HG03064 (cell line): ENCODE data around the gene CD3G.

Source experiments
- ATAC-seq: cut with Tn5 transposase; IDR thresholded peaks from one replicate; pipeline ENCODE4 v1.9.1; 2021; ENCODE audit warnings: low read depth; ENCODE audit not compliant: unreplicated experiment

The CD3G gene

DNA sequence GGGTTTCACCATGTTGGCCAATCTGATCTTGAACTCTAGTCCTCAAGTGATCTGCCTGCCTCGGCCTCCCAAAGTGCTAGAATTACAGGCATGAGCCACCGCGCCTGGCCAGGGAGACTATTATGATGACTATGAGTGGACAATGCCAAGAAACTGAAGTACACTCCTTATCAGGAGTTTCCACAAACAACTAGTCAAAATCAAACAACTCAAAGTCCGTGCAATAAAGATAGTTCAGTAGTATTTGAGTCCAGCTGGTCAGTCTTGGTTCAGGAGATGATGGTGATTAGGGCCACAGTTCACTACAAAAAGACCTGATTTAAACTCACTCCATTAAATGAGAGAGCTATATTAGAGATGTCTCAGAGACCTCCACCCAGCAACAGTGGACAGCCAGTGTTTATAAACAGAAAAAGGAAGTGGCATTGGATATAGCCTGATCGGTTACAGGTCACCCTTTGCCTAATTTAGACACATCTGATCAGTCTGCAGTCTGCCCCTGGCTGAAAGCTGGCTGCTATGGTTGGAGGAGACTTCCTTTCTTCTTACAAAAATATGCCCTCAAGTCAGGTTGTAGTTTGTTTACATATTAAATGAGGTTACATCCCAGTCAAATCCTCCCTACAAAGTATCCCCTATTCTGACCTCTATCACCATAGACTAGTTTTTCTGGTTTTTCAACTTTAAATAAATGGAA lies 22.6 kb upstream of the CD3G start:
- ATAC-seq, result no peak

DNA sequence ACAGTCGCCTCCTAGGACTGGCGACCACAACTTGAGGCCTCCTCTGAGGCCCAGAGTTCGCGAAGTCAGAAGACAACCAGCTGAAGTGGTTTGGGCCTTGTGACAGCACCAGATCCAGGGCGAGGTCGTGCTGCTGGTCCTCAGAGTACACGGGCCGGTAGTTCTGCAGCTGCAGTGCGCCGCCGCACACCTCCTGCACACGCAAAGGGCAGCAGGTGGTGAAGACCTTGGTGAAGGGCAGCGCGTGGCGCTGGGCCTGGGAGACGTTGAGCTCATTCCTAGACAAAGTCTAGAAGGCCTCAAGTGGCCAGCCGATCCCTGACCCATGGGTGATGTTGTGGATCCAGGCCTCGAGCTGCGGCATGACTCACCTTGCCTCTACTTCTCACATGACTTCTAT lies 21.4 kb upstream of the CD3G start:
- no peak for ATAC-seq

DNA sequence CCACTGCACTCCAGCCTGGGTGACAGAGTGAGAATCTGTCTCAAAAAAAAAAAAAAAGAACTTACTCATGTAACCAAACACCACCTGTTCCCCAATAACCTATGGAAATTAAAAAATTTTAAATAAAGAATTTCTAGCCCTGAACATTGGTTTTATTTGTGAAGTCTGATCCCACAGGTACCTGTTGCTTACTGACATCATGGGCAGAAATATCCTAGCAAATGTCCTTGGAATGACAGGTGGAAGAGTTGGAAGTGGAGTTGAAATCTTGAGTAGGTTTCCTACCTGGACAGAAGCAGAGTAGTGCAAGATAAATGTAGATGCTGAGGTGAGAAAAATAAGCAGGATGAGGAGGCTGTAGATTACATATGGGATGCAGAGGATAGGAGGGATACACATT lies 18.9 kb upstream of the CD3G start:
- no peak for ATAC-seq

DNA sequence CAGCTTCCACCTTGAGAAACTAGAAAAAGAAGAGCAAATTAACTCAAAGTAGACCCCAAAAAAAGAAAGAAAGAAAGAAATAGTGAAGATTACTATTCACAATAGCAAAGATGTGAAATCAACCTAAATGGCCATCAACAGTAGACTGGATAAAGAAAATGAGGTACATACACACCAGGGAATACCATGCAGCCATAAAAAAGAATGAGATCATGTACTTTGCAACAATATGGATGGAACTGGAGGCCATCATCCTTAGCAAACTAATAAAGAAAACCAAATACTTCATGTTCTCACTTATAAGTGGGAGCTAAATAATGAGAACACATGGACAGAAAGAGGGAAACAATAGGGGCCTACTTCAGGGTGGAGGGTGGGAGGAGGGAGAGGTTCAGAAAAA lies 15.4 kb upstream of the CD3G start:
- no peak for ATAC-seq

DNA sequence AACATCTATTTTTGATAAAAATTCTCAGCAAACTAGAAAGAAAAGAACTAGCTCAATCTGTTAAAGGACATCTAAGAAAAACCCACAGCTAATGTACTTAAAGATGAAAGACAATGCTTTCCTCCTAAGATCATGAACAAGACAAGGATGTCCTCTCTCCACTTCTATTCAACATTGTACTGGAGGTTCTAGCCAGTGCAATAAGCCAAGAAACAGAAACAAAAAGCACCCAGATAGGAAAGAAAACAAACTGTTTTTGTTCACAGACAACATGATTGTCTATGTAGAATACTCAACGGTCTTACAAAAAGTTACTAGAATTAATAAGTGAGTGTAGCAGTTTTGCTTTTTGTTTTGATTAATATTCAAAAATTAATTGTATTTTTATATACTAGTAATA lies 9.4 kb upstream of the CD3G start:
- ATAC-seq, result no peak

DNA sequence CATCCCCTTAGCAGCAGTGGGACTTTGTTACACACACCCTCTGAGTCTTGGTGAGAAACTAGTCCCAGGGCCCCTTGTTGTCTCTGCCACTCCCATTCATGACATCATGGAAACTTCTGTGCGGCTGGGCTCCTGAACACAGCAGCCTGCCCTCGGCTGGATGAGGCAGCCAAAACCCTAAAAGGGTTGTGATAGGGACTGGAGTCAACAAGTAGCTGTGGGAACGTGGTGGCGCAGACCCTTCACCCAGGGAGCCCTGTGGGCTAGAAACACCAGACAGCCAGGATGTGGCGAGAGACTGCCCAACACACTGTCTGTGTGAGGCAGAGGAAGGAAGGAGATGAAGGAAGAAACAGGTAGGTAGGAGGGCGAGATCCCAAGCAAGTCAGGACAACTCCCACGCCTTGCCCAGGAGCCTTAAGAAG lies 5.5 kb upstream of the CD3G start:
- no peak for ATAC-seq

DNA sequence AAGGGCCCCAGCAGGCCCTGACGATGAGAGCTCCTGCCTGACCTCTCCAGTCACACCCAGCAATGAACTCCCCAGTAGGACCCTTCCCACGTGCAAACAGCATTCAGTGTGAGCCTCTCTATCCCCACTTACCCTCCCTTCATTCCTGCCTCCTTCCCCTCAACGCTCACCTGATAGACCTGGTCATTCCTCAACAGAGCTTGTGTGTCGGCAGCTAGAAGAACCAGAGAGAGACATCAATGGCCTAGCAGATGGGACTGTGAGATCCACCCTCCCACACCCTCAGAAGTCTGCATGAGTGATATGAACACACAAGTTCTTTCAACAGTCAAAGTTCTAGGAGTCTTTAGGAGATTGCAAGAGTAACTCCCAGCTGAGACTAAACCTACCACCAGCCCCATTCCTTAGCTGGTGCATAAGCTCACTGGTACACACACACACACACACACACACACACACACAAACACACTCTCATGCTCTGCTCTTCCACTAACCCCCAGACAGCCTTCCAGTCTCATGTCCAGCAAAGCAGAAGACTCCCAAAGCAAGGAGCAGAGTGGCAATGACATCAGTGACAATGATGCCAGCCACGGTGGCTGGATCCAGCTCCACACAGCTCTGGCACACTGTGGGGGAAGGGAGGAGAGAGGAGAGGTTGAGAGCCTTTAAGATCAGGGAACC lies 4.7 kb upstream of the CD3G start:
- no peak for ATAC-seq

DNA sequence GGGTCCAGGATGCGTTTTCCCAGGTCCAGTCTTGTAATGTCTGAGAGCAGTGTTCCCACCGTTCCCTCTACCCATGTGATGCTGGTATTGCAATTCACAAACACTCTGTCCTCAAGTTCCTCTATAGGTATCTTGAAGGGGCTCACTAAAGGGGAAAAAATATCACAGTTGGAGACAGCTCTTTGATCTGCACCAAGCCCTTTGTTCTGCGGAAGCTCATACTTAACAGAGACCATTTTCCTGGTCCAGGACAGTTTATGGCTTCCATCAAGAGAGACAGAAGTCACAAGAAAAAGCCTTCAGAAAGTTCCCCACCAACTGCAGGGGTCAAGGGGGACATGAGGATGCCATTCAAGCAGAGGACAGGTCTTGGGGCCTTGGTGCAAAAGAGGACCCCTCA lies 3.7 kb upstream of the CD3G start:
- ATAC-seq, result no peak

DNA sequence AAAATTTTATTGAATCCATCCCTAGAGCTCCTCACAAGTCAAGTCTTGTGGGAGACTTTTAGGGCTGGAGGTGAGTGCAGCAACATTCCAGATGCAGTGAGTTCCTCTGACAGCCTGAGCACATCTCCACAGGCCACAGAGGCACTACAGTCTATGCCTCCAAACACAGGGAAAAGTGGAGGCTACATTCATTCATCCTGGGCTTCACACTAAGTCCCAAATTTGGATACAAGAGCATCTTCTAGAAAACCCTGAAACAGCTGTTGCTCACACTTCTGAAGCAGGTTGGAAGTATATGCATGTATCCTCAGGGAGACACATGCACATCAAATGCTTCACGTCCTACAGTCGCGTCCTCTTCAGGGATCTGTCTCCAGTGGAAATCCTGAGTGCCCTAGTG lies 2.9 kb upstream of the CD3G start:
- ATAC-seq, result no peak

DNA sequence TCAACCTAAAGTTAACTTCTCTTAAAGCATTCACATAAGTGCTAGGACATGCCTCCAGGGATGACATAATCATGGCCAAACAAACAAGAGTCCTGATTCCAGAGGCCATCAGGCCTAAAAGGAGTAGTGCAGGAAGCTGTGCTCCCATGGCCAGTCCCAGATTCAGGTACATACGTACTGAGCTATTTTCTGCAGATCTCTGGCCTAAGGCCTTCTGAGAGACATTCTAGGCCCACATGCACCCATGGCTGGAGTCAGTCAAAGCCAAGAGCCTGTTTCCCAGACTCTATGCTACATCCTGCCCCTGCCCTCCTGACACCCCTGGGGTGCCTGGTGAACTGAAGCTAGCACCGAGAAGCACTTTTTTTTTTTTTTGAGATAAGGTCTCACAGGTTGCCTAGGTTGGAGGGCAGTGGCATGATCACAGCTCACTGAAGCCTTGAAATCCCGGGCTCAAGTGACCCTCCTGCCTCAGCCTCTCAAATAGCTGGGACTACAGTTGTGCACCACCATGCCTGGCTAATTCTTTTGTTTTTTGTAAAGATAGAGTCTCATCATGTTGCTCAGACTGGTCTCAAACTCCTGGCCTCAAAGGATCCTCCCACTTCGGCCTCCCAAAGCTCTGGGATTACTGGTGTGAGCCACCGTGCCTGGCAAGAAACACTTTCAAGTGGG lies 2.2 kb upstream of the CD3G start:
- no peak for ATAC-seq

DNA sequence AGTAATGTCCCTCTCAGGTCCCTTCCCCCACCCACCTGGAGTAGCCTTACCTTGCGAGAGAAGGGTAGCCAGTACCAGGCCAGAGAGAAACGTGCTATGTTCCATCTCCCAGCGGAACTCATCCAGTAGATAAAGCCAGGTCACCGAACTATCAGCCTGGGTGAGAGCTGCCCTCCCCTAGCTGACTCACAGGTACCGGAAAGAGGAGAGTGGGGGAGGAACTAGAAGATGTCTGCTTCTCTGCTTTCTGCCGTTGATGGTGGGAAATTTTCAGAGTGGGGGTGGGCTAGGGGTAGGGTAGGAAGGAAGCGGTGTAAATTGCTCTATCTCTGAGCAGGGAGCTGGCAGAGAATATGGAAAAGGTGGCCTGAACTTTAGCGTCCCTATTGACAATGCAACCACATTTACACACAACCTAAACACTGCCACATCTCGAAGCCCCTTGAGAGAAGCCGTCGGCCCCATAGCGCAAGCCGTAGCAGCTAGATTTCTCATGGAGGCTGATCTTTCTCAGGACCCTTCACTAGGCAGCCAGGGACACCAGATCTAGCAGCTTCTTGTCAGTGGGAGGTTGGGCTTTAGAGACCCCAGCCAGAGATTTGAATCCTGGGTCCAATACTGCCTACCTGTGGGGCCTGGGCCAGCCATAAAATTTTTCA lies 1.5 kb upstream of the CD3G start, which contains the start of gene CD3D:
TSS of gene CD3D (minus strand) at position 203 of the 659 bp plus-strand sequence. CDS start at position 105, 98 bp downstream.
- ATAC-seq, result no peak

DNA sequence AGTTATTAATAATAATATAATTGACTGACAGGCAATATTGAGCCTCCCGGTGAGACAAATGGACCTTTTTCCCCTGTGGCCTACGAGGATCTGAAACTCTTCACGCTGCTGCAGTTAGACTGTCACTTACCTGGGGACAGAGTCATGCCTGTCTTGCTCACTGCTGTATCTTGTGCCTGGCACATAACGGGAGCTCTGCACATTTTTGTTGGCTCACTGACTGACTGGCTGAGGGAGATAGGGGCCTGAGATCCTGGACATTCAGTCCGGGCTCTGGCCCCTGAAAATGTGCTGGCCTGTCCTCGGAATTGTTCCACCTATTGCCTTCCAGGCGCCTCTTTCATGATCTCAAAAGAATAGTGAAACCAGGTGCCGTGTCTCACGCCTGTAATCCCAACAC lies 896 bp upstream of the CD3G start:
- no peak for ATAC-seq

DNA sequence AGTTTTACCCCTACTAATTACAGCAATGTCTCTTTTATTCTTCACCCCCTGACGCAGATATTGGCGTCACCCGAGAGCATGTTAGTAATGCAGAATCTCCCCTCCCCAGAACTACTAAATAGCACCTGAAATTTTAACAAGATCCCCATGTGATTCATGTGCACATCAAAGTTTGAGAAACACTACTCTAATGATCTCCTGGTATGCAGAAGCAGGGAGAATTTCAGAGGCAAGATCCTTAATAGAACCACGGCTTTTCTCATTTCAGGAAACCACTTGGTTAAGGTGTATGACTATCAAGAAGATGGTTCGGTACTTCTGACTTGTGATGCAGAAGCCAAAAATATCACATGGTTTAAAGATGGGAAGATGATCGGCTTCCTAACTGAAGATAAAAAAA lies 5.3 kb downstream of the CD3G start:
- no peak for ATAC-seq

DNA sequence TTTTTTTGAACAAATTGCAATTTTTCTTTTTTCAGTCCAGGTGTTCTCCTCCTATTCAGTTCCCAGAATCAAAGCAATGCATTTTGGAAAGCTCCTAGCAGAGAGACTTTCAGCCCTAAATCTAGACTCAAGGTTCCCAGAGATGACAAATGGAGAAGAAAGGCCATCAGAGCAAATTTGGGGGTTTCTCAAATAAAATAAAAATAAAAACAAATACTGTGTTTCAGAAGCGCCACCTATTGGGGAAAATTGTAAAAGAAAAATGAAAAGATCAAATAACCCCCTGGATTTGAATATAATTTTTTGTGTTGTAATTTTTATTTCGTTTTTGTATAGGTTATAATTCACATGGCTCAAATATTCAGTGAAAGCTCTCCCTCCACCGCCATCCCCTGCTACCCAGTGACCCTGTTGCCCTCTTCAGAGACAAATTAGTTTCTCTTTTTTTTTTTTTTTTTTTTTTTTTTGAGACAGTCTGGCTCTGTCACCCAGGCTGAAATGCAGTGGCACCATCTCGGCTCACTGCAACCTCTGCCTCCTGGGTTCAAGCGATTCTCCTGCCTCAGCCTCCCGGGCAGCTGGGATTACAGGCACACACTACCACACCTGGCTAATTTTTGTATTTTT lies 9.1 kb downstream of the CD3G start:
- no peak for ATAC-seq

DNA sequence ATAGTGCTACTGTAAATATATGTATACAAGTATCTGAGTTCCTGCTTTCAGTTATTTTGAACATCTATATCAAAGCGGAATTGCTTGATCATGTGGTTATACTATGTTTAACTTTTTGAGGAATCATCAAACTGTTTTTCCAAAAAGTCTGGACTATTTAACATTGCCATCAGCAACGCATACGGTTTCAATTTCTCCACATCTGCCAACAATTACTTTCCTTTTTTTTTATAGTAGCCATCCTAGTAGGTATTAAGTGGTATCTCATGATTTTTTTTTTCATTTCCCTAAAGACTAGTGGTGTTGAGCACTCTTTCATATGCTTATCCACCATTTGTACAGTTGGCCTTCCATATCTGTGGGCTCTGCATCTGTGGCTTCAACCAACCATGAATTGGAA lies 13.9 kb downstream of the CD3G start:
- no peak for ATAC-seq

DNA sequence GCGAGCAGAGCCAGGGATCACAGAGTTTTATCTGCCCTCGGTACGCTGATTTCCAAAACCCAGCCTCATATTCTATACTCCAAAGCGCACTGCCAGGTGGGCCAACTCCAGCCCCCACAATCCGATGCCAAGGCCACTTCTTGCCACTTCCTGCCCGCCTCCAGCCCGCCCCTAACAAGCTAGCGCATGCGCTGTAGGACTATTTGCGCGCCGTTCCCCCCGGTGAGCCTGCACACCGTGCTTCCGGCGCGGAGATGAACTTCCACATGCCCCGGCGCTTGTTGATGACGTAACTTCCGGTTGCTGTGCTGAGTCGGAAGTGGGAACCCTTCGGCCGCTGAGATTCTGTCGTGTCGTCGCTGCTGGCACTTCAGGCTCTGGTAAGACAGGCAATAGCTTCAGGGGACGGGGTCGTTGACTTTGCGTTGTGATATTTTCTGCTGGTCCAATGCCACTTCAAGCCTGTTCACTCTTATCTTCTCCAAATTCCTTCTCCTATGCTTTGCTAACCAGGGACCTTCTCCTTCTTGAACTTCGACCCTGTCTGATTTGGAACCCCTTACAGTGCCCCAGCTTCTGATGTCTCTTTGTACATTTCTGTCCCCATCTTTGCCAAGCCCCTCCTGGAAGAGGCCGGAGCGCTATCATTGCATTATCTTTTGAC lies 15.3 kb downstream of the CD3G start, which contains the start of gene UBE4A:
TSS of gene UBE4A (plus strand) at position 306 of the 664 bp plus-strand sequence. CDS start 5,481 bp downstream, outside the sequence.
- ATAC-seq, result peak; percentile 84

DNA sequence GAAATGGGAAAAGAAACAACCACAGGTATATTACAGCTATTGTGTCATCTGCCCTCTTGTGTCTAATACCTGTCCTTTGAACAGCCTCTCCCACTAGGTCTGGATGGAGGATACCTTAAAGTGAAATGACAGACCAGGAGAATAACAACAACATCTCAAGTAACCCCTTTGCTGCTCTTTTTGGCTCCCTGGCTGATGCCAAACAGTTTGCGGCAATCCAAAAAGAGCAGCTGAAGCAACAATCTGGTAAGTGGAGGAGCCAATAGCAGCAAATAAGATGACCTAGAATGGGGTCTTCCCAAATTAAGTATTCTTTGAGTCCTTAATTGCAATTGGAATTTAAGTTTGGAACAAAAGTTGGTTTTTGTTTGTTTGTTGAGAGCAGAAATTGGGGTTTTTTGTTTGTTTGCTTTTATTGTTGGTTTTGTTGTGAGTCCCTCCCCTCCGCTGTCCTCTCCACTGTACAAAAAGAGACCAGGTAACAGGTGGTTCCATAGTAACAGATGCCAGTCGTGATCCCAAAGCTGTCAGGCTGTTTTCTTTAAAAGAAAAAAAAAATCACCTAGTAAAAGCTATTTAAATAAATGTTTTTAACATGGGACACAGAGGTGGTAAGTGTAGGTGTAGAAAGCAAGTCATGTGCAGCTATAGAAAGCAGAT lies 20.9 kb downstream of the CD3G start:
- ATAC-seq, result no peak

DNA sequence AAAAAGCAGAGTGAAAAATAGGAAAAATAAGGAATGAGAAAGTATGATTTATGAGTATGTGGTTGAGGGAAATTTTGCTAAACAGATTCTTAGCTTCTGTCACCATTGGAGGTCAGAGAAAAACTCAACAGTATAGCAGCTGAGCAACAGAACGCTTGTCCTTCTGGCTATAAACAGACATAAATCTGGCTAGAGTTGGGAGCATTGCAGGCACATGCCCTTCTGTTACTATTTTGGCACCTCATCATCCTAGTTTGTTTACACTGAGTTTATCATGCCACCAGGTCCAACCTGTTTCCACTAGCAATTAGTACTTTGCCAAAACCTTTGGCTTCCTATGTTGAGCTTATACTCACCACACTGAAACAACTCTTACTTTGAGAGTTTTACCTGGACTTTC lies 22.1 kb downstream of the CD3G start:
- ATAC-seq, result no peak

DNA sequence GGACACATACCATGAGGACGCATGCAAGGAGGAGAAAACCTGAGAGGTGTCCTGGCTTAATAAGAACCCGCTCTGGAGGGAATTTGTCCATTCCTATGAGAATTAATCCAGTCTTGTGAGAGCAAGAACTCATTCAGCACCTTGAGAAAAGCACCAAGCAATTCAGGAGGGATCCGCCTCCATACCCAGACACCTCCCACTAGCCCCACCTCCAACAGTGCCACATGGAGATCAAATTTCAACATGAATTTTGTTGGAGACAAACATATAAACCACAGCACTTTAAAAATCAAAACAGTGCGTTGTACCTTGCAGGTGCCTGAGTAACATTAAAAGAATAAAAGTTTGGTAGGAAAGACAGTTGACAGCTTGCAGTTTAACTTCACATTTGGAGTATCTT lies 26.6 kb downstream of the CD3G start:
- ATAC-seq, result no peak

DNA sequence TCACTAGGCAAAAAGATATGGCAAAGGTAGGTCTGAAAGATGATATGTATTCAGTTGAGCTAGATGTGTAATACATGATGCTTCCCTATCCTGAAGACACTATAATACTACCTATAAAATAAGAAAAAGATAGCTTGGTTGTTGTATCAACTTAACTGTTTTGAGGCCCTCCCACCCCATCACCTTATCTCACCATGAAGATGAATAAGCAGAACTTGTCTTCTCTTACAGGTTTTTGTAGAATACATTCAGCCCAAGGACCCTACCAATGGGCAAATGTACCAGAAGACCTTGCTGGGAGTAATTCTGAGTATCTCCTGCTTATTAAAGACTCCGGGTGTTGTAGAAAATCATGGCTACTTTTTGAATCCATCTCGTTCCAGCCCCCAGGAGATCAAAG lies 29.1 kb downstream of the CD3G start:
- no peak for ATAC-seq
